B cell (primary cell): ENCODE measurements around the gene SETD9.

Experiments
- CTCF ChIP-seq: fragments of 200-600 bp; IDR thresholded peaks from one replicate; pipeline ENCODE4 v1.8.0; 2022; ENCODE audit warnings: antibody characterized with exemption, mild to moderate bottlenecking
- EZH2 ChIP-seq: IDR thresholded peaks from 2 replicates; pipeline ENCODE4 v1.6.1; 2012; ENCODE audit warnings: borderline replicate concordance, low read depth, mild to moderate bottlenecking, moderate library complexity, low read length; ENCODE audit not compliant: insufficient read depth, poor library complexity, severe bottlenecking

- TF ChIP-seq CTCF (no peak), EZH2 (no peak)
These were observed 32.6 kb downstream of the SETD9 start for GRCh38 chr5:56941981-56942380.
